K562 (cell line): ENCODE results near the gene ERICH6B. TPM values are rescaled to one million over a fixed set of nuclear protein-coding genes. Genes with fewer than 3 reads are reported as not detected.

Experiments used
- CCAR2 ChIP-seq: fragments of 200-400 bp; formaldehyde crosslinking; IDR thresholded peaks from 2 replicates; pipeline ENCODE4 v1.6.1; 2017; ENCODE audit warnings: mild to moderate bottlenecking, low read depth, low read length
- CREB1 ChIP-seq, 2 experiments: sonication (generic) in 1 of 2; formaldehyde crosslinking in 1 of 2; IDR thresholded peaks; 2 replicates each; pipeline versions ENCODE4 v1.6.1 to v1.8.0; 2012 to 2022; ENCODE audit warnings: inconsistent platforms in 1 of 2, mild to moderate bottlenecking in 1 of 2, missing genetic modification reagents in 1 of 2, moderate library complexity in 1 of 2
- NR2F6 ChIP-seq: fragments of 450-650 bp; formaldehyde crosslinking; IDR thresholded peaks from 2 replicates; pipeline ENCODE4 v1.4.0; 2020; ENCODE audit warnings: mild to moderate bottlenecking
- PURB ChIP-seq: sonication (generic); formaldehyde crosslinking; IDR thresholded peaks from 2 replicates; pipeline ENCODE4 v1.9.0; 2021; ENCODE audit warnings: low read depth, mild to moderate bottlenecking, missing genetic modification reagents
- RAD51 ChIP-seq: fragments of 450-650 bp; IDR thresholded peaks from 2 replicates; pipeline ENCODE4 v1.7.1; 2016; ENCODE audit warnings: low read depth, mild to moderate bottlenecking, borderline replicate concordance
- ZNF140 ChIP-seq: fragments of 250-450 bp; sonication (Bioruptor Pico); IDR thresholded peaks from 2 replicates; pipeline ENCODE4 v1.8.0; 2021; ENCODE audit warnings: moderate library complexity, mild to moderate bottlenecking, inconsistent platforms
- polyA plus RNA-seq, 8 experiments: library from polyadenylated mRNA; depleted of rRNA in 4 of 8; stranded (reverse) in 5 of 8; unstranded in 3 of 8; fragments of >200 nt; fragmentation: Nextera tagmentation in 2 of 8; fragmentation: Illumina TruSeq in 1 of 8; extraction: Ambion mirVana in 2 of 8; extraction: Trizol in 1 of 8; gene quantifications; 2 replicates each; pipeline versions ENCODE4 v1.2.1 to v1.2.3, GENCODE V29; 2011 to 2014; ENCODE audit warnings: inconsistent platforms in 1 of 8, missing spikeins in 1 of 8
- total RNA-seq, 7 experiments: library from RNA; depleted of rRNA in 6 of 7; stranded (reverse); fragments of >200 nt in 6 of 7; fragmentation: Illumina TruSeq in 2 of 7; extraction: Trizol in 2 of 7; gene quantifications; 2 replicates each; pipeline versions ENCODE4 v1.2.1 to v1.2.3, GENCODE V29; 2011 to 2021; ENCODE audit warnings: low replicate concordance in 1 of 7
- TF ChIP-seq, protein P1 (sequence below): fragments of 150-350 bp; IDR thresholded peaks from 2 replicates; pipeline ENCODE4 v1.6.1; 2014; ENCODE audit warnings: low read depth, mild to moderate bottlenecking, low read length, borderline replicate concordance
- TF ChIP-seq, protein P2 (sequence below): sonication (generic); formaldehyde crosslinking; IDR thresholded peaks from 2 replicates; pipeline ENCODE4 v1.8.0; 2022; ENCODE audit warnings: missing genetic modification reagents, mild to moderate bottlenecking, borderline replicate concordance
- TF ChIP-seq, protein P3 (sequence below), 2 experiments: fragments of 450-650 bp; IDR thresholded peaks; 2 replicates each; pipeline ENCODE4 v1.6.1; 2016; ENCODE audit warnings: mild to moderate bottlenecking in 2 of 2, borderline replicate concordance in 1 of 2, low read depth in 1 of 2, moderate library complexity in 1 of 2

ERICH6B gene
- total and polyA plus RNA-seq, 9 of the 15 experiments (the other 6 are each of a cell fraction or from before 2014, with no cell fraction given) = not detected

DNA sequence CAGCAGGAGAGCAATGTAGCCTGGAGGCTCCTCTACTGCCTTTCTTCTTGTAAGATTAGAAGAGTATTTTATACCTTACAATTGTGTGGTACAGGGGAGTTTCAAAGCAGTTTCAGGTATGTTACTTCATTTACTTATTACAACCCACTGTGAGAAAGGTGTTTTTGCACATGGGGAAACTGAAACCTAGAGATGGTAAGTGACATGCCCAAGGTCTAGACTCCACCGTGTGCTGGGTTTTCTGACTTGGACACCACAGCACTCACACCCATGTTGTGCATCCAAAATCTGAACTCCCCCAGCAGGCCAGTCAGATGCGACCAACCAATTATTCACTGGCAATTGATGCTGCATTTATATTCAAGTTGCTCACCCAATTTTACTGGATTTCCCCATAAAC lies 22.8 kb downstream of the ERICH6B start (continued):
- TF ChIP-seq RAD51 (no peak), PURB (CRISPR knock-in tag) (no peak), NR2F6 (CRISPR knock-in tag) (no peak), CCAR2 (no peak), ZNF140 (CRISPR knock-in tag) (no peak), CREB1 (IDR thresholded peaks at IDR 0.05) (no peak), CREB1 (CRISPR knock-in tag; IDR thresholded peaks at IDR 0.05) (no peak)
- TF ChIP-seq, protein P1, sequence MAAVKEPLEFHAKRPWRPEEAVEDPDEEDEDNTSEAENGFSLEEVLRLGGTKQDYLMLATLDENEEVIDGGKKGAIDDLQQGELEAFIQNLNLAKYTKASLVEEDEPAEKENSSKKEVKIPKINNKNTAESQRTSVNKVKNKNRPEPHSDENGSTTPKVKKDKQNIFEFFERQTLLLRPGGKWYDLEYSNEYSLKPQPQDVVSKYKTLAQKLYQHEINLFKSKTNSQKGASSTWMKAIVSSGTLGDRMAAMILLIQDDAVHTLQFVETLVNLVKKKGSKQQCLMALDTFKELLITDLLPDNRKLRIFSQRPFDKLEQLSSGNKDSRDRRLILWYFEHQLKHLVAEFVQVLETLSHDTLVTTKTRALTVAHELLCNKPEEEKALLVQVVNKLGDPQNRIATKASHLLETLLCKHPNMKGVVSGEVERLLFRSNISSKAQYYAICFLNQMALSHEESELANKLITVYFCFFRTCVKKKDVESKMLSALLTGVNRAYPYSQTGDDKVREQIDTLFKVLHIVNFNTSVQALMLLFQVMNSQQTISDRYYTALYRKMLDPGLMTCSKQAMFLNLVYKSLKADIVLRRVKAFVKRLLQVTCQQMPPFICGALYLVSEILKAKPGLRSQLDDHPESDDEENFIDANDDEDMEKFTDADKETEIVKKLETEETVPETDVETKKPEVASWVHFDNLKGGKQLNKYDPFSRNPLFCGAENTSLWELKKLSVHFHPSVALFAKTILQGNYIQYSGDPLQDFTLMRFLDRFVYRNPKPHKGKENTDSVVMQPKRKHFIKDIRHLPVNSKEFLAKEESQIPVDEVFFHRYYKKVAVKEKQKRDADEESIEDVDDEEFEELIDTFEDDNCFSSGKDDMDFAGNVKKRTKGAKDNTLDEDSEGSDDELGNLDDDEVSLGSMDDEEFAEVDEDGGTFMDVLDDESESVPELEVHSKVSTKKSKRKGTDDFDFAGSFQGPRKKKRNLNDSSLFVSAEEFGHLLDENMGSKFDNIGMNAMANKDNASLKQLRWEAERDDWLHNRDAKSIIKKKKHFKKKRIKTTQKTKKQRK = no peak
- TF ChIP-seq, protein P2, sequence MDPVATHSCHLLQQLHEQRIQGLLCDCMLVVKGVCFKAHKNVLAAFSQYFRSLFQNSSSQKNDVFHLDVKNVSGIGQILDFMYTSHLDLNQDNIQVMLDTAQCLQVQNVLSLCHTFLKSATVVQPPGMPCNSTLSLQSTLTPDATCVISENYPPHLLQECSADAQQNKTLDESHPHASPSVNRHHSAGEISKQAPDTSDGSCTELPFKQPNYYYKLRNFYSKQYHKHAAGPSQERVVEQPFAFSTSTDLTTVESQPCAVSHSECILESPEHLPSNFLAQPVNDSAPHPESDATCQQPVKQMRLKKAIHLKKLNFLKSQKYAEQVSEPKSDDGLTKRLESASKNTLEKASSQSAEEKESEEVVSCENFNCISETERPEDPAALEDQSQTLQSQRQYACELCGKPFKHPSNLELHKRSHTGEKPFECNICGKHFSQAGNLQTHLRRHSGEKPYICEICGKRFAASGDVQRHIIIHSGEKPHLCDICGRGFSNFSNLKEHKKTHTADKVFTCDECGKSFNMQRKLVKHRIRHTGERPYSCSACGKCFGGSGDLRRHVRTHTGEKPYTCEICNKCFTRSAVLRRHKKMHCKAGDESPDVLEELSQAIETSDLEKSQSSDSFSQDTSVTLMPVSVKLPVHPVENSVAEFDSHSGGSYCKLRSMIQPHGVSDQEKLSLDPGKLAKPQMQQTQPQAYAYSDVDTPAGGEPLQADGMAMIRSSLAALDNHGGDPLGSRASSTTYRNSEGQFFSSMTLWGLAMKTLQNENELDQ (CRISPR knock-in tag) = no peak
- TF ChIP-seq, protein P3, sequence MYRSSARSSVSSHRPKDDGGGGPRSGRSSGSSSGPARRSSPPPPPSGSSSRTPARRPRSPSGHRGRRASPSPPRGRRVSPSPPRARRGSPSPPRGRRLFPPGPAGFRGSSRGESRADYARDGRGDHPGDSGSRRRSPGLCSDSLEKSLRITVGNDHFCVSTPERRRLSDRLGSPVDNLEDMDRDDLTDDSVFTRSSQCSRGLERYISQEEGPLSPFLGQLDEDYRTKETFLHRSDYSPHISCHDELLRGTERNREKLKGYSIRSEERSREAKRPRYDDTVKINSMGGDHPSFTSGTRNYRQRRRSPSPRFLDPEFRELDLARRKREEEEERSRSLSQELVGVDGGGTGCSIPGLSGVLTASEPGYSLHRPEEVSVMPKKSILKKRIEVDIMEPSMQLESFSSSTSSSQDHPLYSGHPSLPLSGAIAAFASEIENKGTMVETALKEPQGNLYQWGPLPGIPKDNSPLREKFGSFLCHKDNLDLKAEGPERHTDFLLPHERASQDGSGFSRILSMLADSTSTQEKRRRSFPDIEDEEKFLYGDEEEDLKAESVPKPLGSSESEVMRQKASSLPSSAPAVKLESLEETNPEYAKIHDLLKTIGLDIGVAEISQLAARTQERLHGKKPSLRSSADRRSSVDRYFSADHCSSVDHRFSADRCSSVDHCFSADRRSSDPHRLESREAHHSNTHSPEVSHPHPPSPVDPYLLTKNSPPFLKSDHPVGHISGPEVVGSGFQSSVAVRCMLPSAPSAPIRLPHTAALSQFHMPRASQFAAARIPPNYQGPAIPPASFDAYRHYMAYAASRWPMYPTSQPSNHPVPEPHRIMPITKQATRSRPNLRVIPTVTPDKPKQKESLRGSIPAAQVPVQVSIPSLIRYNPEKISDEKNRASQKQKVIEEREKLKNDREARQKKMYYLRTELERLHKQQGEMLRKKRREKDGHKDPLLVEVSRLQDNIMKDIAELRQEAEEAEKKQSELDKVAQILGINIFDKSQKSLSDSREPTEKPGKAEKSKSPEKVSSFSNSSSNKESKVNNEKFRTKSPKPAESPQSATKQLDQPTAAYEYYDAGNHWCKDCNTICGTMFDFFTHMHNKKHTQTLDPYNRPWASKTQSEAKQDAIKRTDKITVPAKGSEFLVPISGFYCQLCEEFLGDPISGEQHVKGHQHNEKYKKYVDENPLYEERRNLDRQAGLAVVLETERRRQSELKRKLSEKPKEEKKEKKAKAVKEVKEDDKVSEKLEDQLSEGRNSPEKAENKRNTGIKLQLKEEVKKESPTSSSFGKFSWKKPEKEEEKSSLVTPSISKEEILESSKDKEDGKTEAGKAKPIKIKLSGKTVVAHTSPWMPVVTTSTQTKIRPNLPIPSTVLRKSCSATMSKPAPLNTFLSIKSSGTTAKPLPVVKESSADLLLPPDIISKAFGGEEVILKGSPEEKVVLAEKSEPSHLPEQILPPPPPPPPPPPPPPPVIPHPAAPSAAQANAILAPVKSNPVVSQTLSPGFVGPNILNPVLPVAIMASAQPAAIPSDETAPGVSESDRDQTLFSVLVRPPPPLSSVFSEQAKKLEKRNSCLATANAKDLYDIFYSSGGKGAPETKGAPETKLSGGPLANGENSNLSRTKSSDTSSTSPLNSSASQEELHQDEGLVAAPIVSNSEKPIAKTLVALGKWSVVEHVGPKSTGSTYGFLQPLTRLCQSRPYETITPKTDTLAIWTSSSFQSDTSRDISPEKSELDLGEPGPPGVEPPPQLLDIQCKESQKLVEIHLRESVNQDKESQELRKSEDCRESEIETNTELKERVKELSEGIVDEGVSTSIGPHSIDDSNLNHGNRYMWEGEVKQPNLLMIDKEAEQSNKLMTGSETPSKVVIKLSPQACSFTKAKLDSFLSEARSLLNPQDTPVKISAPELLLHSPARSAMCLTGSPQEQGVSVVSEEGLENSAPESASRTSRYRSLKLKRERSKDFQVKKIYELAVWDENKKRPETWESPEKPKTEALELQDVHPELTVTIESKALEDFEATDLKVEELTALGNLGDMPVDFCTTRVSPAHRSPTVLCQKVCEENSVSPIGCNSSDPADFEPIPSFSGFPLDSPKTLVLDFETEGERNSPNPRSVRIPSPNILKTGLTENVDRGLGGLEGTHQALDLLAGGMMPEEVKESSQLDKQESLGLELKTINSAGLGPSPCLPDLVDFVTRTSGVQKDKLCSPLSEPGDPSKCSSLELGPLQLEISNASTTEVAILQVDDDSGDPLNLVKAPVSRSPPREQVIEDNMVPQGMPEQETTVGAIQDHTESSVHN (IDR thresholded peaks at IDR 0.05; ENCODE audit: borderline replicate concordance in 1 of 2, low read depth in 1 of 2) = no peak
